Measurements from ENCODE around the gene ADAM33. TPM values are rescaled to one million over a fixed set of nuclear protein-coding genes. Genes with fewer than 3 reads are reported as not detected.

The ADAM33 gene
- total and polyA plus RNA-seq, 2 experiments from 2014 or later, result 2.8 to 6.0 TPM

- H4K20me1 ChIP-seq (replicated peaks; ENCODE audit: insufficient read depth), result no peaks in the 10 kb centered on the region; the same call in 1 of the 2 replicates
- TF ChIP-seq JUNB (IDR thresholded peaks at IDR 0.05; ENCODE audit: unreplicated experiment), result no peak
- TF ChIP-seq EZH2phosphoT487 (IDR thresholded peaks at IDR 0.05; ENCODE audit: unreplicated experiment), result no peak
- no peak for TF ChIP-seq POLR2AphosphoS5 (IDR thresholded peaks at IDR 0.05; ENCODE audit: low read depth)
- TF ChIP-seq ZNF114 (CRISPR knock-in tag; IDR thresholded peaks at IDR 0.05), result no peak
- no peak for TF ChIP-seq ETS1 (IDR thresholded peaks at IDR 0.05)
- no peak for TF ChIP-seq EZH2 (IDR thresholded peaks at IDR 0.05; ENCODE audit: low read depth, unreplicated experiment)
- TF ChIP-seq ZNF462 (CRISPR knock-in tag; IDR thresholded peaks at IDR 0.05), result no peak
- no peak for TF ChIP-seq CREB1 (CRISPR knock-in tag; IDR thresholded peaks at IDR 0.05; ENCODE audit: low read depth)
- no peak for TF ChIP-seq ZNF331 (CRISPR knock-in tag; IDR thresholded peaks at IDR 0.05; ENCODE audit: low read depth)
- no peak for TF ChIP-seq CTCF (conservative IDR thresholded peaks at IDR 0.05; ENCODE audit: low read depth in 2 of 2)
- TF ChIP-seq STAT1 (IDR thresholded peaks at IDR 0.05; ENCODE audit: unreplicated experiment), result no peak
- Mint-ChIP-seq H3K9me3 (no peaks in the 10 kb centered on the region), H3K27ac (no peak overlapping the region), H3K4me1 (peaks cover 21% of the 10 kb centered on the region), H3K4me3 (no peak overlapping the region), H3K36me3 (ENCODE audit: low read depth) (peaks cover 4% of the 10 kb centered on the region; the same call in 2 of the 3 replicates), H3K27me3 (ENCODE audit: insufficient read depth, low read depth, poor library complexity) (no peaks in the 10 kb centered on the region)
- H2AFZ ChIP-seq, result no peak overlapping the region
- no peak overlapping the region for H3K27ac ChIP-seq (ENCODE audit: low read depth)
- no peaks in the 10 kb centered on the region for H3K79me2 ChIP-seq (replicated peaks; ENCODE audit: insufficient read depth)
- peak overlapping the region; percentile 58 for H3K4me2 ChIP-seq
- peaks cover 13% of the 10 kb centered on the region for H3K4me1 ChIP-seq (ENCODE audit: insufficient read depth)
- DNase-seq (ENCODE audit: low spot score) (no peak), ATAC-seq (no peak)
- H3K4me3 ChIP-seq, result no peak overlapping the region
- no peaks in the 10 kb centered on the region for H3F3A ChIP-seq (replicated peaks; ENCODE audit: low read depth)
- H3K9me2 ChIP-seq (ENCODE audit: insufficient read depth), result peaks cover 5% of the 10 kb centered on the region; the same call in 1 of the 2 replicates
- no peaks in the 10 kb centered on the region for H3K27me3 ChIP-seq (ENCODE audit: insufficient read depth)
- H3K36me3 ChIP-seq (ENCODE audit: insufficient read depth), result no peaks in the 10 kb centered on the region
Measured at GRCh38 chr20:3630429-3630828, 51.4 kb downstream of the ADAM33 start.
